DMS114 treated with DMSO at 0.1 percent for 48 hours (cell line): Measurements from ENCODE around the gene JAGN1.
"Not testable (repeated sequence)": the region's sequence is repeated elsewhere in the genome, so short reads cannot be mapped to it uniquely, and the experiment has no call there.

Source experiments
- DNase-seq: peaks from one replicate; lab custom pipeline; 2025; ENCODE audit not compliant: unreplicated experiment; lab: John Stamatoyannopoulos, UW

The JAGN1 gene

GRCh38 chr3:9890249-9891071 is at the start of gene JAGN1:
JAGN1 (plus strand) TSS chr3:9890610; CDS start chr3:9890723, 113 bp downstream.
- peak; percentile 70 for DNase-seq

GRCh38 chr3:9841015-9841414 is 49.4 kb upstream of the JAGN1 start:
- DNase-seq: no peak

GRCh38 chr3:9843715-9844438 is 46.5 kb upstream of the JAGN1 start, which contains the start of gene RPUSD3:
RPUSD3 (minus strand) TSS chr3:9844008; CDS start chr3:9843990, 18 bp downstream.
- peak; percentile 80 for DNase-seq

- no peak for DNase-seq
Observed at GRCh38 chr3:9846231-9846630, 44.2 kb upstream of the JAGN1 start.

- DNase-seq: no peak
Observed at GRCh38 chr3:9846931-9847488, 43.4 kb upstream of the JAGN1 start.

DNA sequence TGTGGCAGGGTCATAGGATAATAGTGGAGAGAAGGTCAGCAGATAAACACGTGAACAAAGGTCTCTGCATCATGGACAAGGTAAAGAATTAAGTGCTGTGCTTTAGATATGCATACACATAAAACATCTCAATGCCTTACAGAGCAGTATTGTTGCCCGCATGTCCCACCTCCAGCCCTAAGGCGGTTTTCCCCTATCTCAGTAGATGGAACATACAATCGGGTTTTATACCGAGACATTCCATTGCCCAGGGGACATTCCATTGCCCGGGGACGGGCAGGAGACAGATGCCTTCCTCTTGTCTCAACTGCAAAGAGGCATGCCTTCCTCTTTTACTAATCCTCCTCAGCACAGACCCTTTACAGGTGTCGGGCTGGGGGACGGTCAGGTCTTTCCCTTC is 42.5 kb upstream of the JAGN1 start:
- not testable (repeated sequence) for DNase-seq

GRCh38 chr3:9848860-9849259 is 41.5 kb upstream of the JAGN1 start:
- DNase-seq: not testable (repeated sequence)

GRCh38 chr3:9851383-9851782 is 39.0 kb upstream of the JAGN1 start:
- not testable (repeated sequence) for DNase-seq

DNA sequence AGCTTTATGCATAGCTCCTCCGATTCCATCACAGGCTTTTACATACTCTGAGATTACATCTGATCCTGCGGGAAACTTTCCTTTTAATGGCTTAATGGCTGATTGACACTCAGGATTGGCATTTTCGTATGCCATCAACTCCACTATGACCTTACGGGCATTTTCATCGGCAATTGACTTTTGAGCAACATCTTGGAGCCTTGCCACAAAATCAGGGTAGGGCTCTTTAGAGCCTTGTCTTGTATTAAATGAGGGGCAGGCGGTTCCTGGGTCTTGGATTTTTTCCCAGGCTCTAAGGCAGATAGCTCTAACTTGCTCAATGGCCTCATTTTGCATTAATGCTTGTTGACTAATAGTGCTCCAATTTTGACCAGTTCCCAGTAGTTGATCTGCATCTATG is 38.5 kb upstream of the JAGN1 start:
- not testable (repeated sequence) for DNase-seq

- no peak for DNase-seq
Observed at GRCh38 chr3:9852528-9852927, 37.9 kb upstream of the JAGN1 start.

DNA sequence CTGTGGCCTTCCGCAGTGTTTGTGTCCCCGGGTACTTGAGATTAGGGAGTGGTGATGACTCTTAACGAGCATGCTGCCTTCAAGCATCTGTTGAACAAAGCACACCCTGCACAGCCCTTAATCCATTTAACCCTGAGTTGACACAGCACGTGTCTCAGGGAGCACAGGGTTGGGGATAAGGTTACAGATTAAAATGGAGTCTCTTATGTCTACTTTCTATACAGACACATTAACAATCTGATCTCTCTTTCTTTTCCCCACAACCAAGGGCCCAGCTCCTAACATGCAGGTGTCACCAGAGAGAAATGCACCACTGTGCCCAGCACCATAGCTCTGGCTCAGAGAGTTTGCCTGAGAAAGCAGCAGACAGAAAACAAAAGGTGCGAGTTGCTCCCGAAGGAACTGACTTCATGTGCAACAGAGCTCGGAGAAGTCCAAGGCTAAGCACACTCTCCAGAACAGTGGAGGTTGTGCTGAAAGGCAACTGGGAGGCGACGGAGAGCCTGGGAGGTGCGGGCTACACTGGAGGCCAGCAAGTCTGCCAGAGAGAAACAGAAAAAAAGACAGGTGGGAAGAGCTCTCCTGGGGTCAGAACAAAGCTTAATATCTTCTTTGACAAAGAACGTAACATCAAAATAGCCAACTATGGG is 36.0 kb upstream of the JAGN1 start:
- DNase-seq: not testable (repeated sequence)

GRCh38 chr3:9855594-9855993 is 34.8 kb upstream of the JAGN1 start:
- DNase-seq: no peak

DNA sequence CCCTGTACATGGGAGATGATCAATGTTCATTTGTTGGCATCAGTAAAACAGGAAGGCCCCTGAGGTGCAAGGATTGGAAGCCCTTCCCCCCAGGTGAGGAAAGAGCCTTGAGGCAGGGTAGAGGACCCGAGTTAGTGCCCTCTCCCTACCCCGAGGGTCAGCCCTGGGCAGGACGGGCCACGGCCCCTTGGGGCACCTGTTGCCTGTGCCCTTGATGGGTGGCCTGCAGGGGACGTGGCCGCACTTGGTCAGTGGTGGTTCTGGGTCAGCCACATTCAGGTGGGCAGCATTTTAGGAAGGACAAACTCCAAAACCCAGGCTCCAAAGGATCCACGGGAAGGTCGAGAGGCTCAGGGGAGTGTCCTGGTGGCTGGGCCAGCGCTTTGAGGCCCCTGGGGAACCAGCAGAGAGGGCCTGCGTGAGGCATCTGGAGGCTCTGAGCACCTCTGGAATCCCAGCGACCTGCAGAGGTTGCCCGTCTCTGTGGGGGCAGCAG is 30.8 kb upstream of the JAGN1 start:
- no peak for DNase-seq

GRCh38 chr3:9861201-9861600 is 29.2 kb upstream of the JAGN1 start:
- no peak for DNase-seq

DNA sequence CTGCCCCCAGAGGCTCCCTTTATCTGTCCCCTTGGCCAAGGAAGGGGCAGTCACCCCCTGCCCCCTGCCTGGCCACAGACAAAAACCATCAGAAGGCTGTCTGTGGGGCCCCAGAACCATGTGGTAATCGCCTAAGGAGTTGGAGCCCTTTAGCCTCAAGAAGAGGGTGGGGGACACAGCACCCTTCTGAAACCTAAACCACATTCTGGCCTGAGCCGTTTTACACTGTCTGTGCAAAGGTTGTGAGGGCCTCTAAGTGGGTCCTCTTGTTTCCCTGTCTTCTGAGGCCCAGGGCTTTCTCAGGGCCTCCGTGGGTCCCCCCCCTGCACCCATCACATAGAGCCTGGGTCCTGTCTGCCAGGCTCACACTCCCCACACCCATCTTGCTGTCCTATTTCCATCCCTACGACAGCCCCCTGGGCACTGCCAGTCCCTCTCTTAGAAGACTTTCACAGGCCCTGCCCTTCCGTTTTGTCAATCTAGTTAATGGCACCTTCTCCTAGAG is 28.7 kb upstream of the JAGN1 start:
- no peak for DNase-seq

DNA sequence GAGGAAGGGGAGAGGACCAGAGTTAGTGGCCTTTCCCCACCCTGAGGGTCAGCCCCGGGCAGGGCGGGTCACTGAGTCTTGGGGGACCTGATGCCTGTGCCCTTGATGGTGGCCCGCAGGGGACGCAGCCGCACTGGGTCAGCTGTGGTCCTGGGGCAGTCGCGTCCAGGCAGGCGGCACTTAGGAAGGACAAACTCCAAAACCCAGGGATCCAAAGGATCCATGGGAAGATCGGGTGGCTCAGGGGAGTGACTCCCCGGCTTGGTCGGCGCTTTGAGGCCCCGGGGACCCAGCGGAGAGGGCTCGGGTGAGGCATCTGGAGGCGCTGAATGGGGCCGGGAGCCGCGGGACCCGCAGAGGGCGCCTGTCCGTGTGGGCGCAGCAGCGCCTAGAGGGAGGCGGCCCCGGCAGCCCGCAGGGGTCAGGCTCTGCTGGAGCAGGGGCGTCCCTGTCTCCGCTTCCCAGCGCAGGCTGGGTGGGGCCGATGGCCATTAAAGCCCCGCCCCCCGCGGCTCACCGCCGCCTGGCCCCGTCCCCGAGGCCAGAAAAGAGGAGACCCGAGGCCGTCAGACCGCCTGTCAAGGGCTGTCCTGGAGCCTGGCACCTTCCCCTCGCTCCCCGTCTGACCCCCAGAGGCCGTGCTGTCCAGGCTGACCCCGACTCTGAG is 27.9 kb upstream of the JAGN1 start:
- no peak for DNase-seq

- DNase-seq: no peak
Observed at GRCh38 chr3:9863058-9863772, 27.2 kb upstream of the JAGN1 start.

DNA sequence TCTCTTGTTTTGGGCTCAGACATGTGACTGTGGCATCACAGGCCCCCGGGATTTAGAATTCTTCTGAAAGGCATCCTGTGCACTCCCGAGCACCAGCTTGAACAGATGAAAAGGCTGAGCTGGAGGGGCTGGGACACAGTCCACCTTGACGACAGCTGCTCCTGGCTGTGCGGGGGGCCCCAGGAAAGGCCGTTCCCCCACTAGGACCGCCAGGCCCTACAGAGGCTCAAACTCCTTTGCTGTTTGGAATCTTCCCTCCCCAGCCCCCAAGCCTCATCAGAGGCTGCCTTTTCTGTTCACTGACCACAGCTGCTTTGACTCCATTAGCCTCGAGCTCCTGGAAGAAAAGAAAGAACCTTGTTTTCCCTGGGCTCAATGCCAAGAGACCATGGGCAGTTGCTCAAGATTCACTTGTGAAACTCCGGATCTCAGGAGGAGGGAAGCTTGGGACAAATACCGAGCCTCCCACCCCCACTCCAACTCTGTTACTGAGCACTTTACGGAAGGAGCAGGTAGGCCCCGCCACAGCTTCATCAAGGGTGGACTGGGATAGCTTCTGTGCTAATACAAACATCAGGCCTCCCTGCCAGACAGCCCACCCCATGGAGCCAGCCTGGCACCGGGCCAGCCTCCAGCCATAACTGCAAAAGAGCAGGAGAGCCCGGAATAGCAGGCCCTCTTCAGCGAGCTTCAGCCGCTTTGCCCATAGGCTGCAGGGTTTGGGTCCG is 26.0 kb upstream of the JAGN1 start:
- DNase-seq: no peak

DNA sequence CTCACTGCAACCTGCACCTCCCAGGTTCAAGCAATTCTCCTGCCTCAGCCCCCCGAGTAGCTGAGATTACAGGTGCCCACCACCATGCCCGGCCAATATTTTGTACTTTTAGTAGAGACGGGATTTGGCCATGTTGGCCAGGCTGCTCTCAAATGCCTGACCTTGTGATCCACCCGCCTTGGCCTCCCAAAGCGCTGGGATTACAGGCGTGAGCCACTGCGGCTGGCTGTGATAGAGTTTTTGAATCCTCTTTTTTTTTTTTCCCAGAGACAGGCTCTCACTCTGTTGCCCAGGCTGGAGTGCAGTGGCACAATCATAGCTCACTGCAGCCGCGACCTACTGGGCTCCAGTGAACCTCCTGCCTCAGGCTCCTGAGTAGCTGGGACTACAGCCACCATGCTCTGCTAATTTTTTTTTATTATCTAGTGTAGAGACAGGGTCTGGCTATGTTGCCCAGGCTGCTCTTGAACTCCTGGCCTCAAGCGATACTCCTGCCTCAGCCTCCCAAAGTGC is 25.2 kb upstream of the JAGN1 start:
- DNase-seq: not testable (repeated sequence)
